Endodermal cell (in vitro differentiated cells): Measurements from ENCODE around the gene KCTD10. TPM values are rescaled to one million over a fixed set of nuclear protein-coding genes. Genes with fewer than 3 reads are reported as not detected.

Experiments
- DNase-seq: peaks from one replicate; pipeline ENCODE4 v3.0.0-alpha.2; 2017
- H3K27ac ChIP-seq: 2 replicates; pipeline ENCODE4 v1.5.1; 2013; ENCODE audit warnings: mild to moderate bottlenecking, low read depth, low read length, moderate library complexity
- H3K27me3 ChIP-seq: 2 replicates; pipeline ENCODE4 v1.6.1; 2013; ENCODE audit warnings: mild to moderate bottlenecking, low read length, moderate library complexity; ENCODE audit not compliant: insufficient read depth, control insufficient read depth, poor library complexity, severe bottlenecking
- H3K36me3 ChIP-seq: 2 replicates; pipeline ENCODE4 v1.7.0; 2013; ENCODE audit warnings: mild to moderate bottlenecking, low read length, moderate library complexity; ENCODE audit not compliant: control insufficient read depth, insufficient read depth
- H3K4me1 ChIP-seq: one replicate; pipeline ENCODE4 v1.7.0; 2013; ENCODE audit warnings: low read length; ENCODE audit not compliant: control insufficient read depth, insufficient read depth
- H3K4me3 ChIP-seq: 2 replicates; pipeline ENCODE4 v1.5.1; 2013; ENCODE audit warnings: mild to moderate bottlenecking, low read length, moderate library complexity
- H3K9ac ChIP-seq: 2 replicates; pipeline ENCODE4 v1.6.1; 2013; ENCODE audit warnings: mild to moderate bottlenecking, low read length, moderate library complexity; ENCODE audit not compliant: poor library complexity, severe bottlenecking; ENCODE audit errors: extremely low read depth
- H3K9me3 ChIP-seq: 2 replicates; pipeline ENCODE4 v1.6.1; 2013; ENCODE audit warnings: mild to moderate bottlenecking, low read length, moderate library complexity; ENCODE audit not compliant: control insufficient read depth
- H3K27ac Mint-ChIP-seq: 2 replicates; pipeline ENCODE4 v1.8.0; 2020; ENCODE audit warnings: mixed read lengths
- H3K27me3 Mint-ChIP-seq: 2 replicates; pipeline ENCODE4 v1.8.0; 2021; ENCODE audit warnings: mild to moderate bottlenecking, mixed read lengths; ENCODE audit not compliant: insufficient read depth
- H3K36me3 Mint-ChIP-seq: 2 replicates; pipeline ENCODE4 v1.8.0; 2020; ENCODE audit warnings: low read depth, mixed read lengths
- H3K4me1 Mint-ChIP-seq: 2 replicates; pipeline ENCODE4 v1.8.0; 2020; ENCODE audit warnings: mixed read lengths
- H3K4me3 Mint-ChIP-seq: 2 replicates; pipeline ENCODE4 v1.8.0; 2020; ENCODE audit warnings: mild to moderate bottlenecking, moderate library complexity, mixed read lengths
- H3K9me3 Mint-ChIP-seq: 2 replicates; pipeline ENCODE4 v1.8.0; 2020; ENCODE audit warnings: mild to moderate bottlenecking, mixed read lengths
- CTCF ChIP-seq: fragments of 200-600 bp; sonication (generic); conservative IDR thresholded peaks from 2 replicates; pipeline ENCODE4 v1.5.0; 2021; ENCODE audit warnings: antibody characterized with exemption, mild to moderate bottlenecking
- WGBS, 2 experiments: methylation state at CpG; one replicate each; pipeline versions ENCODE4 v1.1.5 to v1.1.7; 2013; ENCODE audit warnings: missing lambda C conversion rate in 2 of 2, mixed read lengths in 1 of 2; ENCODE audit not compliant: insufficient coverage in 1 of 2, insufficient read length in 1 of 2; 5-methylcytosine and 5-hydroxymethylcytosine counted together
- total RNA-seq, 2 donors: library from RNA; stranded (reverse); fragmentation: NEBNext Ultra II Directional in 1 of 2; extraction: Animal tissue kit (Norgen Biotek cat#: 25700) in 1 of 2; gene quantifications; 2 replicates in 1 of 2; 3 replicates in 1 of 2; pipeline ENCODE4 v1.2.1, GENCODE V29; 2021

Gene KCTD10
- total RNA-seq, 2 donors from 2014 or later, result 50.9 to 53.5 TPM

- TF ChIP-seq CTCF, result no peak
- peaks cover 6% of the 10 kb centered on the region for H3K4me1 Mint-ChIP-seq
- H3K36me3 Mint-ChIP-seq, result peaks cover 50% of the 10 kb centered on the region
- no peak overlapping the region for H3K27ac Mint-ChIP-seq
- H3K4me1 ChIP-seq, result peaks cover 10% of the 10 kb centered on the region
- H3K9me3 ChIP-seq, result no peaks in the 10 kb centered on the region
- no peak overlapping the region for H3K27ac ChIP-seq
- H3K27me3 ChIP-seq, result no peaks in the 10 kb centered on the region
- no peak for DNase-seq
- no peak overlapping the region for H3K4me3 Mint-ChIP-seq
- no peaks in the 10 kb centered on the region for H3K27me3 Mint-ChIP-seq
- peaks cover 46% of the 10 kb centered on the region for H3K36me3 ChIP-seq
- no peak overlapping the region for H3K4me3 ChIP-seq
- 91 to 100% methylated on average over 5 to 10 of the region's 10 CpGs for WGBS, 2 experiments
- no peak overlapping the region for H3K9ac ChIP-seq
- no peaks in the 10 kb centered on the region for H3K9me3 Mint-ChIP-seq
Observed at GRCh38 chr12:109521831-109522230, 44.7 kb upstream of the KCTD10 start.

- H3K27me3 ChIP-seq, result no peaks in the 10 kb centered on the region
- Mint-ChIP-seq H3K9me3 (no peaks in the 10 kb centered on the region), H3K27ac (peak overlapping the region; percentile 12), H3K27me3 (no peaks in the 10 kb centered on the region), H3K4me3 (no peak overlapping the region), H3K36me3 (peaks cover 52% of the 10 kb centered on the region), H3K4me1 (peaks cover 6% of the 10 kb centered on the region)
- H3K9ac ChIP-seq, result no peak overlapping the region
- WGBS, 2 experiments, result 79 to 100% methylated on average over 5 to 6 of the region's 6 CpGs
- no peak overlapping the region for H3K4me3 ChIP-seq
- H3K27ac ChIP-seq, result no peak overlapping the region
- H3K9me3 ChIP-seq, result no peaks in the 10 kb centered on the region
- peaks cover 5% of the 10 kb centered on the region for H3K4me1 ChIP-seq
- DNase-seq, result no peak
- no peak for TF ChIP-seq CTCF
- peaks cover 42% of the 10 kb centered on the region for H3K36me3 ChIP-seq
Observed at GRCh38 chr12:109519787-109520186, 42.7 kb upstream of the KCTD10 start.

- H3K27ac ChIP-seq, result no peak overlapping the region
- H3K4me1 ChIP-seq, result no peaks in the 10 kb centered on the region
- H3K4me3 ChIP-seq, result no peak overlapping the region
- H3K27me3 ChIP-seq, result no peaks in the 10 kb centered on the region
- H3K9me3 Mint-ChIP-seq, result no peaks in the 10 kb centered on the region
- peak overlapping the region; percentile 83 for H3K27ac Mint-ChIP-seq
- no peaks in the 10 kb centered on the region for H3K9me3 ChIP-seq
- H3K36me3 ChIP-seq, result peaks cover 48% of the 10 kb centered on the region
- no peaks in the 10 kb centered on the region for H3K27me3 Mint-ChIP-seq
- H3K4me1 Mint-ChIP-seq, result peaks cover 6% of the 10 kb centered on the region
- no peak overlapping the region for H3K4me3 Mint-ChIP-seq
- peaks cover 58% of the 10 kb centered on the region for H3K36me3 Mint-ChIP-seq
- WGBS, 2 experiments, result 74% methylated on average over 7 to 11 of the region's 11 CpGs
- peak; percentile 92 for DNase-seq
- peak; percentile 95 for TF ChIP-seq CTCF
- no peak overlapping the region for H3K9ac ChIP-seq
Observed at GRCh38 chr12:109518820-109519665, 41.9 kb upstream of the KCTD10 start.
